ENCODE measurements around the gene CALHM2. TPM values are rescaled to one million over a fixed set of nuclear protein-coding genes. Genes with fewer than 3 reads are reported as not detected.
"Not testable (repeated sequence)": the region's sequence is repeated elsewhere in the genome, so short reads cannot be mapped to it uniquely, and the experiment has no call there.

CALHM2 gene
- total RNA-seq, 1 experiment from 2014 or later = 1.9 TPM

DNA sequence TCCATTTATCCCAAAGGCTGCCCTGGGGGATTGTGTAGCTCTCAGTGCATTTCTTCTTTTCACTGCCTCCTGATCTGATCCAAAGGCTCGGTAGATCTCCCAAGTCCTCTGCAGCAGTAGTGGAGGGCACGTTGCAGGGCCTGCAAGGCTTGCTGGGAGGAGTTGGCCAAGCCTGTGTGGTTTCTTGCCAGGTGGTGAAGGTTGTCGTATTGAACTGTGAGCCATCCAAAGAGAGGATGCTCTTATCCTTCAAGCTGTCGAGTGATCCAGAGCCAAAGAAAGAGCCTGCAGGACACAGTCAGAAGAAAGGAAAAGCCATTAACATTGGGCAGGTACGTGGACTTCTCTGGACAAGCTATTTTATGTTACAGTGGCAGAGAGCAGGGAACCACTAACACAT lies 34.6 kb downstream of the CALHM2 start:
- Mint-ChIP-seq H3K4me3 (no peak overlapping the region), H3K27me3 (ENCODE audit: low read depth) (no peaks in the 10 kb centered on the region), H3K9me3 (no peaks in the 10 kb centered on the region), H3K27ac (no peak overlapping the region), H3K4me1 (no peaks in the 10 kb centered on the region), H3K36me3 (peaks cover 92% of the 10 kb centered on the region)
- DNase-seq (ENCODE audit: low spot score) = no peak
- POLR2A ChIA-PET = no interaction called here
- no peak for ATAC-seq
- CTCF ChIA-PET = interaction anchor here (1.2 to 2.6 kb wide), 5 partner anchors 24 to 68 kb away, joined by 3 to 15 read pairs (median 4); no protein-coding TSS in a partner anchor
- no peak for TF ChIP-seq RORB (CRISPR knock-in tag; IDR thresholded peaks at IDR 0.05)
- TF ChIP-seq ZNF416 (CRISPR knock-in tag; IDR thresholded peaks at IDR 0.05) = no peak
- TF ChIP-seq, protein P1, sequence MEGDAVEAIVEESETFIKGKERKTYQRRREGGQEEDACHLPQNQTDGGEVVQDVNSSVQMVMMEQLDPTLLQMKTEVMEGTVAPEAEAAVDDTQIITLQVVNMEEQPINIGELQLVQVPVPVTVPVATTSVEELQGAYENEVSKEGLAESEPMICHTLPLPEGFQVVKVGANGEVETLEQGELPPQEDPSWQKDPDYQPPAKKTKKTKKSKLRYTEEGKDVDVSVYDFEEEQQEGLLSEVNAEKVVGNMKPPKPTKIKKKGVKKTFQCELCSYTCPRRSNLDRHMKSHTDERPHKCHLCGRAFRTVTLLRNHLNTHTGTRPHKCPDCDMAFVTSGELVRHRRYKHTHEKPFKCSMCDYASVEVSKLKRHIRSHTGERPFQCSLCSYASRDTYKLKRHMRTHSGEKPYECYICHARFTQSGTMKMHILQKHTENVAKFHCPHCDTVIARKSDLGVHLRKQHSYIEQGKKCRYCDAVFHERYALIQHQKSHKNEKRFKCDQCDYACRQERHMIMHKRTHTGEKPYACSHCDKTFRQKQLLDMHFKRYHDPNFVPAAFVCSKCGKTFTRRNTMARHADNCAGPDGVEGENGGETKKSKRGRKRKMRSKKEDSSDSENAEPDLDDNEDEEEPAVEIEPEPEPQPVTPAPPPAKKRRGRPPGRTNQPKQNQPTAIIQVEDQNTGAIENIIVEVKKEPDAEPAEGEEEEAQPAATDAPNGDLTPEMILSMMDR (IDR thresholded peaks at IDR 0.05) = no peak
- TF ChIP-seq MXD4 (CRISPR knock-in tag; IDR thresholded peaks at IDR 0.05; ENCODE audit: borderline replicate concordance) = no peak
- TF ChIP-seq, protein P2, sequence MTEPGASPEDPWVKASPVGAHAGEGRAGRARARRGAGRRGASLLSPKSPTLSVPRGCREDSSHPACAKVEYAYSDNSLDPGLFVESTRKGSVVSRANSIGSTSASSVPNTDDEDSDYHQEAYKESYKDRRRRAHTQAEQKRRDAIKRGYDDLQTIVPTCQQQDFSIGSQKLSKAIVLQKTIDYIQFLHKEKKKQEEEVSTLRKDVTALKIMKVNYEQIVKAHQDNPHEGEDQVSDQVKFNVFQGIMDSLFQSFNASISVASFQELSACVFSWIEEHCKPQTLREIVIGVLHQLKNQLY (CRISPR knock-in tag; IDR thresholded peaks at IDR 0.05) = no peak
- TF ChIP-seq NR1H2 (CRISPR knock-in tag; IDR thresholded peaks at IDR 0.05) = no peak
- no peak for TF ChIP-seq GRHL2 (CRISPR knock-in tag; IDR thresholded peaks at IDR 0.05; ENCODE audit: insufficient replicate concordance, severe bottlenecking)
- TF ChIP-seq ZNF396 (CRISPR knock-in tag; IDR thresholded peaks at IDR 0.05; ENCODE audit: borderline replicate concordance) = no peak
- TF ChIP-seq FOXP1 (CRISPR knock-in tag; IDR thresholded peaks at IDR 0.05; ENCODE audit: borderline replicate concordance) = no peak
- TF ChIP-seq, protein P3, sequence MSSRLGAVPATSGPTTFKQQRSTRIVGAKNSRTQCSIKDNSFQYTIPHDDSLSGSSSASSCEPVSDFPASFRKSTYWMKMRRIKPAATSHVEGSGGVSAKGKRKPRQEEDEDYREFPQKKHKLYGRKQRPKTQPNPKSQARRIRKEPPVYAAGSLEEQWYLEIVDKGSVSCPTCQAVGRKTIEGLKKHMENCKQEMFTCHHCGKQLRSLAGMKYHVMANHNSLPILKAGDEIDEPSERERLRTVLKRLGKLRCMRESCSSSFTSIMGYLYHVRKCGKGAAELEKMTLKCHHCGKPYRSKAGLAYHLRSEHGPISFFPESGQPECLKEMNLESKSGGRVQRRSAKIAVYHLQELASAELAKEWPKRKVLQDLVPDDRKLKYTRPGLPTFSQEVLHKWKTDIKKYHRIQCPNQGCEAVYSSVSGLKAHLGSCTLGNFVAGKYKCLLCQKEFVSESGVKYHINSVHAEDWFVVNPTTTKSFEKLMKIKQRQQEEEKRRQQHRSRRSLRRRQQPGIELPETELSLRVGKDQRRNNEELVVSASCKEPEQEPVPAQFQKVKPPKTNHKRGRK (CRISPR knock-in tag; IDR thresholded peaks at IDR 0.05; ENCODE audit: borderline replicate concordance) = no peak
- TF ChIP-seq, protein P4, sequence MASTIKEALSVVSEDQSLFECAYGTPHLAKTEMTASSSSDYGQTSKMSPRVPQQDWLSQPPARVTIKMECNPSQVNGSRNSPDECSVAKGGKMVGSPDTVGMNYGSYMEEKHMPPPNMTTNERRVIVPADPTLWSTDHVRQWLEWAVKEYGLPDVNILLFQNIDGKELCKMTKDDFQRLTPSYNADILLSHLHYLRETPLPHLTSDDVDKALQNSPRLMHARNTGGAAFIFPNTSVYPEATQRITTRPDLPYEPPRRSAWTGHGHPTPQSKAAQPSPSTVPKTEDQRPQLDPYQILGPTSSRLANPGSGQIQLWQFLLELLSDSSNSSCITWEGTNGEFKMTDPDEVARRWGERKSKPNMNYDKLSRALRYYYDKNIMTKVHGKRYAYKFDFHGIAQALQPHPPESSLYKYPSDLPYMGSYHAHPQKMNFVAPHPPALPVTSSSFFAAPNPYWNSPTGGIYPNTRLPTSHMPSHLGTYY (CRISPR knock-in tag; IDR thresholded peaks at IDR 0.05) = no peak
- no peak for TF ChIP-seq ZNF232 (CRISPR knock-in tag; IDR thresholded peaks at IDR 0.05)
- TF ChIP-seq, protein P5, sequence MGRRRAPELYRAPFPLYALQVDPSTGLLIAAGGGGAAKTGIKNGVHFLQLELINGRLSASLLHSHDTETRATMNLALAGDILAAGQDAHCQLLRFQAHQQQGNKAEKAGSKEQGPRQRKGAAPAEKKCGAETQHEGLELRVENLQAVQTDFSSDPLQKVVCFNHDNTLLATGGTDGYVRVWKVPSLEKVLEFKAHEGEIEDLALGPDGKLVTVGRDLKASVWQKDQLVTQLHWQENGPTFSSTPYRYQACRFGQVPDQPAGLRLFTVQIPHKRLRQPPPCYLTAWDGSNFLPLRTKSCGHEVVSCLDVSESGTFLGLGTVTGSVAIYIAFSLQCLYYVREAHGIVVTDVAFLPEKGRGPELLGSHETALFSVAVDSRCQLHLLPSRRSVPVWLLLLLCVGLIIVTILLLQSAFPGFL (CRISPR knock-in tag; IDR thresholded peaks at IDR 0.05; ENCODE audit: borderline replicate concordance) = no peak
- TF ChIP-seq SMAD4 (CRISPR knock-in tag; IDR thresholded peaks at IDR 0.05) = no peak
- TF ChIP-seq NFYB (CRISPR knock-in tag; conservative IDR thresholded peaks at IDR 0.05; ENCODE audit: low read depth) = no peak
- TF ChIP-seq, protein P6, sequence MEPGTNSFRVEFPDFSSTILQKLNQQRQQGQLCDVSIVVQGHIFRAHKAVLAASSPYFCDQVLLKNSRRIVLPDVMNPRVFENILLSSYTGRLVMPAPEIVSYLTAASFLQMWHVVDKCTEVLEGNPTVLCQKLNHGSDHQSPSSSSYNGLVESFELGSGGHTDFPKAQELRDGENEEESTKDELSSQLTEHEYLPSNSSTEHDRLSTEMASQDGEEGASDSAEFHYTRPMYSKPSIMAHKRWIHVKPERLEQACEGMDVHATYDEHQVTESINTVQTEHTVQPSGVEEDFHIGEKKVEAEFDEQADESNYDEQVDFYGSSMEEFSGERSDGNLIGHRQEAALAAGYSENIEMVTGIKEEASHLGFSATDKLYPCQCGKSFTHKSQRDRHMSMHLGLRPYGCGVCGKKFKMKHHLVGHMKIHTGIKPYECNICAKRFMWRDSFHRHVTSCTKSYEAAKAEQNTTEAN (CRISPR knock-in tag; IDR thresholded peaks at IDR 0.05) = no peak
- TF ChIP-seq ZBTB21 (CRISPR knock-in tag; IDR thresholded peaks at IDR 0.05; ENCODE audit: borderline replicate concordance) = no peak
- no peak for TF ChIP-seq NFE2L1 (CRISPR knock-in tag; IDR thresholded peaks at IDR 0.05)

DNA sequence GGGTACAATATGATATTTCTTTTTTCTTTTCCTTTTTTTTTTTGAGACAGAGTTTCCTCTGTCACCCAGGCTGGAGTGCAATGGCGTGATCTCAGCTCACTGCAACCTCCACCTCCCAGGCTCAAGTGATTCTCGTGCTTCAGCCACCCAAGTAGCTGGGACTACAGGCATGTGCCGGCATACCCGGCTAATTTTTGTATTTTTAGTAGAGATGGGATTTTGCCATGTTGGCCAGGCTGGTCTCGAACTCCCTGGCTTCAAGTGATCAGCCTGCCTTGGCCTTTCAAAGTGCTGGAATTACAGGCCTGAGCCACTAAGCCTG lies 35.1 kb downstream of the CALHM2 start:
- POLR2A ChIA-PET; H3K27me3 Mint-ChIP-seq (ENCODE audit: low read depth); H3K27ac Mint-ChIP-seq; DNase-seq (ENCODE audit: low spot score); ATAC-seq; H3K4me3 Mint-ChIP-seq; H3K9me3 Mint-ChIP-seq; H3K4me1 Mint-ChIP-seq: not testable (repeated sequence)
- CTCF ChIA-PET = interaction anchor here (1.2 to 2.6 kb wide), 6 partner anchors 12 to 69 kb away, joined by 3 to 15 read pairs (median 4); no protein-coding TSS in a partner anchor
- H3K36me3 Mint-ChIP-seq = peaks cover 89% of the 10 kb centered on the region
